HG02840 (cell line): ENCODE data around the gene PPP1CA.
A peak's percentile ranks its signal among the peaks of the same experiment; 100 is the strongest.

ENCODE experiments used
- ATAC-seq: cut with Tn5 transposase; IDR thresholded peaks from one replicate; pipeline ENCODE4 v1.9.1; 2021; ENCODE audit warnings: mild to moderate bottlenecking, moderate library complexity, moderate number of reproducible peaks; ENCODE audit not compliant: unreplicated experiment, low FRiP score

The PPP1CA gene

GRCh38 chr11:67401495-67402191 is at the start of gene PPP1CA:
TSS of gene PPP1CA (minus strand) at chr11:67401858. CDS start at chr11:67401782, 76 bp downstream.
- peak; percentile 58 for ATAC-seq

GRCh38 chr11:67450796-67451657 is 49.4 kb upstream of the PPP1CA start:
- ATAC-seq = no peak

- no peak for ATAC-seq
Observed at GRCh38 chr11:67449116-67449844, 47.6 kb upstream of the PPP1CA start.

- no peak for ATAC-seq
Observed at GRCh38 chr11:67448220-67448609, 46.6 kb upstream of the PPP1CA start.

GRCh38 chr11:67445515-67445914 is 43.9 kb upstream of the PPP1CA start:
- ATAC-seq = no peak

- ATAC-seq = no peak
Observed at GRCh38 chr11:67442504-67443404, 41.1 kb upstream of the PPP1CA start.

- ATAC-seq = no peak
Observed at GRCh38 chr11:67441731-67442351, 40.2 kb upstream of the PPP1CA start.

- no peak for ATAC-seq
Observed at GRCh38 chr11:67441098-67441563, 39.5 kb upstream of the PPP1CA start.

GRCh38 chr11:67440229-67441097 is 38.8 kb upstream of the PPP1CA start:
- no peak for ATAC-seq

GRCh38 chr11:67439321-67440228 is 37.9 kb upstream of the PPP1CA start:
- no peak for ATAC-seq

GRCh38 chr11:67438158-67438902 is 36.7 kb upstream of the PPP1CA start:
- no peak for ATAC-seq

GRCh38 chr11:67437809-67438157 is 36.1 kb upstream of the PPP1CA start:
- no peak for ATAC-seq

GRCh38 chr11:67437082-67437808 is 35.6 kb upstream of the PPP1CA start, which contains the start of gene PTPRCAP:
TSS of gene PTPRCAP (minus strand) at chr11:67437682. CDS start at chr11:67437619, 63 bp downstream.
- ATAC-seq = no peak

- ATAC-seq = no peak
Observed at GRCh38 chr11:67436459-67437081, 34.9 kb upstream of the PPP1CA start.

- ATAC-seq = no peak
Observed at GRCh38 chr11:67435727-67436458, 34.2 kb upstream of the PPP1CA start.
